ENCODE results near the gene KLHL36. TPM values are rescaled to one million over a fixed set of nuclear protein-coding genes. Genes with fewer than 3 reads are reported as not detected.

The KLHL36 gene
- total RNA-seq, 2 donors from 2014 or later = 44.2 to 59.2 TPM

DNA sequence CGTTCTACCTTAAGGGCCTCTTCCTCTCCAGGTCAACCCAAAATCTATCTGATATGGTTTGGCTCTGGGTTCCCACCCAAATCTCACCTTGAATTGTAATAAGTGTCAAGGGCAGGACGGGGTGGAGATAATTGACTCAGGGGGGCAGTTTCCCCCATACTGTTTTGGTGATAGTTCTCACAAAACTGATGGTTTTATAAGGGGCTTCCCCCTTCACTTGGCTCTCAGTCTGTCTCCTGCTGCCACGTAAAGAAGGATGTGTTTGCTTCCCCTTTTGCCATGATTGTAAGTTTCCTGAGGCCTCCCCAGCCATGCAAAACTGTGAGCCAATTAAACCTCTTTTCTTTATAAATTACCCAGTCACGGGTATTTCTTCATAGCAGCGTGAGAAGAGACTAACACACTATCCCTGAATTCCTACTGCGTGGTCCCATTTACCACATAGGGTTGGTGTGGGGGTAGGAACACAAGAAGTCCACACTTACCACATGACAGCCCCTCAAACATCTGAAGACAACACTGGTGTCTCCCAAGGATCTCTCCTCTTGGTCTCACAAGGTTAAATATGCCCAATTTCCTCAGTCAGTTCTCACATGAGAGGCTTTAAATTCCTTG is 38.6 kb upstream of the KLHL36 start:
- DNase-seq = no peak
- H3K27ac ChIP-seq (ENCODE audit: low read depth, low read length) = no peak overlapping the region
- H3K36me3 Mint-ChIP-seq (ENCODE audit: low read depth) = peaks cover 7% of the 10 kb centered on the region
- H3K27ac Mint-ChIP-seq = no peak overlapping the region
- H3K4me3 Mint-ChIP-seq = no peak overlapping the region
- WGBS, 2 experiments (ENCODE audit: insufficient coverage in 1 of 2, insufficient read length in 1 of 2) = 82 to 93% methylated on average over 3 to 5 of the region's 6 CpGs
- TF ChIP-seq, protein P1, sequence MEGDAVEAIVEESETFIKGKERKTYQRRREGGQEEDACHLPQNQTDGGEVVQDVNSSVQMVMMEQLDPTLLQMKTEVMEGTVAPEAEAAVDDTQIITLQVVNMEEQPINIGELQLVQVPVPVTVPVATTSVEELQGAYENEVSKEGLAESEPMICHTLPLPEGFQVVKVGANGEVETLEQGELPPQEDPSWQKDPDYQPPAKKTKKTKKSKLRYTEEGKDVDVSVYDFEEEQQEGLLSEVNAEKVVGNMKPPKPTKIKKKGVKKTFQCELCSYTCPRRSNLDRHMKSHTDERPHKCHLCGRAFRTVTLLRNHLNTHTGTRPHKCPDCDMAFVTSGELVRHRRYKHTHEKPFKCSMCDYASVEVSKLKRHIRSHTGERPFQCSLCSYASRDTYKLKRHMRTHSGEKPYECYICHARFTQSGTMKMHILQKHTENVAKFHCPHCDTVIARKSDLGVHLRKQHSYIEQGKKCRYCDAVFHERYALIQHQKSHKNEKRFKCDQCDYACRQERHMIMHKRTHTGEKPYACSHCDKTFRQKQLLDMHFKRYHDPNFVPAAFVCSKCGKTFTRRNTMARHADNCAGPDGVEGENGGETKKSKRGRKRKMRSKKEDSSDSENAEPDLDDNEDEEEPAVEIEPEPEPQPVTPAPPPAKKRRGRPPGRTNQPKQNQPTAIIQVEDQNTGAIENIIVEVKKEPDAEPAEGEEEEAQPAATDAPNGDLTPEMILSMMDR (conservative IDR thresholded peaks at IDR 0.05) = no peak
- H3K9ac ChIP-seq (ENCODE audit: extremely low read depth, low read length, poor library complexity, severe bottlenecking) = no peak overlapping the region
- H3K36me3 ChIP-seq (ENCODE audit: control insufficient read depth, insufficient read depth, low read length) = peaks cover 3% of the 10 kb centered on the region
- no peaks in the 10 kb centered on the region for H3K27me3 ChIP-seq (ENCODE audit: control insufficient read depth, insufficient read depth, low read length, poor library complexity, severe bottlenecking)
- no peaks in the 10 kb centered on the region for H3K9me3 ChIP-seq (ENCODE audit: control insufficient read depth, low read length)
- peaks cover 2% of the 10 kb centered on the region for H3K4me1 Mint-ChIP-seq
- H3K4me3 ChIP-seq (ENCODE audit: low read length) = no peak overlapping the region
- H3K27me3 Mint-ChIP-seq (ENCODE audit: insufficient read depth) = no peaks in the 10 kb centered on the region
- H3K4me1 ChIP-seq (ENCODE audit: control insufficient read depth, insufficient read depth, low read length) = no peaks in the 10 kb centered on the region
- H3K9me3 Mint-ChIP-seq = no peaks in the 10 kb centered on the region

DNA sequence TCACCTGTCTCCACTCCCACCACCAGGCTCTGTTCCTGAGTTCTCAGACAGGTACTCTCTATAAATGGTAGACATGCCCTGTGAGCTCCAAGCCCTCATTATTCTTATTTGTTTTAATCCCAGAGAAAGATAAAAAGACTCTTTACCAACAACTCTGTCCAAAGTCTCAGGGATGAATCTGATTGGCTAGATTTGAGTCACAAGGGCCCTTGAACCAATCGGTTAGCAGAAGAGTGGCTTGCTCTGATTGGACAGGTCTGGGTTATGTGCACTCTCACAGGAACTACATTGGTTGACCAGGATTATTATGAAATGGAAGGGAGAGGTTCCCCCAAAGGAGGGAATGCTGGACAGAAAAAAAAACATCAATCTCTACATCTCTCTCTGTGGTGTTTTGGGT is 37.9 kb upstream of the KLHL36 start:
- Mint-ChIP-seq H3K27me3 (ENCODE audit: insufficient read depth) (no peaks in the 10 kb centered on the region), H3K9me3 (no peaks in the 10 kb centered on the region), H3K27ac (no peak overlapping the region), H3K4me1 (no peaks in the 10 kb centered on the region), H3K36me3 (ENCODE audit: low read depth) (peaks cover 5% of the 10 kb centered on the region), H3K4me3 (no peak overlapping the region)
- no peak overlapping the region for H3K4me3 ChIP-seq (ENCODE audit: low read length)
- no peak overlapping the region for H3K27ac ChIP-seq (ENCODE audit: low read depth, low read length)
- H3K9ac ChIP-seq (ENCODE audit: extremely low read depth, low read length, poor library complexity, severe bottlenecking) = no peak overlapping the region
- TF ChIP-seq, protein P1 (conservative IDR thresholded peaks at IDR 0.05) = no peak
- H3K36me3 ChIP-seq (ENCODE audit: control insufficient read depth, insufficient read depth, low read length) = peaks cover 3% of the 10 kb centered on the region
- DNase-seq = no peak
- H3K4me1 ChIP-seq (ENCODE audit: control insufficient read depth, insufficient read depth, low read length) = no peaks in the 10 kb centered on the region
- no peaks in the 10 kb centered on the region for H3K9me3 ChIP-seq (ENCODE audit: control insufficient read depth, low read length)
- WGBS, 2 experiments (ENCODE audit: insufficient coverage in 1 of 2, insufficient read length in 1 of 2) = 94 to 100% methylated on average over 1 of the region's 1 CpG
- no peaks in the 10 kb centered on the region for H3K27me3 ChIP-seq (ENCODE audit: control insufficient read depth, insufficient read depth, low read length, poor library complexity, severe bottlenecking)

DNA sequence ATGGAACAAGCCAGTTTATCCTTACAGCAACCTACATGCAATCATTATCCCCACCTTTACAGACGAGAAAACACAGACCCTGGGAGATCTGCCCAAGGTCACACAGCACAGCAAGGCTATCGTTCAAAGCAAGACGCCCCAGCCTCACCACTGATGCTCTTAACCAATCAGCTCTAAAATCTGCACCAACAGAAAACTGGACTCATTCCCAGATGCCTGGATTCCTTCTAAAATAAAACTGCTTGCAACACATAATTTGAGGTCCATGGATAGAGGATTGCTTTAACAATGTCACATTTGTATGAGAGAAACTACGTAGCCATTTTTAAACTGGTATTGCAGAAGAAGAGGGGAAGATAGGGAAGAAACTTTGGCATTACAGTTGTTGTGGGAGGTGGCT is 37.3 kb upstream of the KLHL36 start:
- no peak for DNase-seq
- peaks cover 4% of the 10 kb centered on the region for H3K36me3 Mint-ChIP-seq (ENCODE audit: low read depth)
- no peaks in the 10 kb centered on the region for H3K9me3 Mint-ChIP-seq
- H3K27ac ChIP-seq (ENCODE audit: low read depth, low read length) = no peak overlapping the region
- TF ChIP-seq, protein P1 (conservative IDR thresholded peaks at IDR 0.05) = no peak
- H3K27me3 Mint-ChIP-seq (ENCODE audit: insufficient read depth) = peaks cover 5% of the 10 kb centered on the region
- H3K27me3 ChIP-seq (ENCODE audit: control insufficient read depth, insufficient read depth, low read length, poor library complexity, severe bottlenecking) = no peaks in the 10 kb centered on the region
- H3K4me3 Mint-ChIP-seq = no peak overlapping the region
- no peaks in the 10 kb centered on the region for H3K9me3 ChIP-seq (ENCODE audit: control insufficient read depth, low read length)
- no peak overlapping the region for H3K9ac ChIP-seq (ENCODE audit: extremely low read depth, low read length, poor library complexity, severe bottlenecking)
- H3K36me3 ChIP-seq (ENCODE audit: control insufficient read depth, insufficient read depth, low read length) = no peaks in the 10 kb centered on the region
- no peak overlapping the region for H3K27ac Mint-ChIP-seq
- no peaks in the 10 kb centered on the region for H3K4me1 ChIP-seq (ENCODE audit: control insufficient read depth, insufficient read depth, low read length)
- 93 to 96% methylated on average over 3 to 4 of the region's 4 CpGs for WGBS, 2 experiments (ENCODE audit: insufficient coverage in 1 of 2, insufficient read length in 1 of 2)
- no peaks in the 10 kb centered on the region for H3K4me1 Mint-ChIP-seq
- no peak overlapping the region for H3K4me3 ChIP-seq (ENCODE audit: low read length)

Data from endodermal cell (in vitro differentiated cells).